Measurements from ENCODE around the gene HM13. TPM values are rescaled to one million over a fixed set of nuclear protein-coding genes. Genes with fewer than 3 reads are reported as not detected.

HM13 gene
- total and polyA plus RNA-seq, 2 of the 13 experiments (the other 11 are each of a cell fraction or from before 2014, with no cell fraction given) = 118 to 243 TPM

DNA sequence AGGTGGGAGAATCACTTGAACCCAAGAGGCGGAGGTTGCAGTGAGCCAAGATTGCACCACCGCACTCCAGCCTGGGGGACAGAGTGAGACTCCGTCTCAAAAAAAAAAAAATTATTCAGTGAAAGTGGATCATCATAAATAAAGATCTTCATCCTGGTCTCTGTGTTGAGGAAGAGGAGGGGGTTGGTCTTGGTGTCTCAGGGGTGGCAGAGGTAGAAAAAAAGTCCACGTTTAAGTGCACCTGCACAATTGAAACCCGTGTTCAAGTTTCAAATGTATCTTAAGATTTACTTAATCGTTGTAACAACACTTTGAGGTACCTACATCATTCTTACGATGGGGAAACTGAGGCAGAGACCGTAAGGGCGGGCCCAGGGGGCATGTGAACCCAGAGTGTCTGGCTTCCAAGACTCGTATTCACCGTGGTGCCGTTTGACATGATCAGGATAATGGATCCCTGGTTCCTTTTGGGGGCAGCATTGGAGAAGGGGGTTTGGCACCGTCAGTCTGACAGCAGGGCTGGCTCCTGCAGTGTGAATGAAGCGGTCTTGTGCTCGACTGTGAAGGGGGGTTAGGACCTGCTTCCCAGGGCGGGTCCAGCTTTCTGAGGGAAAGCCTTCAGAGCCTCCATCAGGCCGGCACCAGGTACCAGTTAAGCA, 57.9 kb downstream of the HM13 start:
- WGBS (ENCODE audit: low lambda C conversion rate) = 32% methylated on average over 15 of the region's 17 CpGs
- TF ChIP-seq ZNF710 (CRISPR knock-in tag; IDR thresholded peaks at IDR 0.05; ENCODE audit: borderline replicate concordance) = 0 out of 2 replicates have a peak, but pooled peaks have one; percentile 13
- no peak for TF ChIP-seq CREM (IDR thresholded peaks at IDR 0.05)
- TF ChIP-seq CREM (CRISPR knock-in tag; IDR thresholded peaks at IDR 0.05) = no peak
- TF ChIP-seq, protein P1, sequence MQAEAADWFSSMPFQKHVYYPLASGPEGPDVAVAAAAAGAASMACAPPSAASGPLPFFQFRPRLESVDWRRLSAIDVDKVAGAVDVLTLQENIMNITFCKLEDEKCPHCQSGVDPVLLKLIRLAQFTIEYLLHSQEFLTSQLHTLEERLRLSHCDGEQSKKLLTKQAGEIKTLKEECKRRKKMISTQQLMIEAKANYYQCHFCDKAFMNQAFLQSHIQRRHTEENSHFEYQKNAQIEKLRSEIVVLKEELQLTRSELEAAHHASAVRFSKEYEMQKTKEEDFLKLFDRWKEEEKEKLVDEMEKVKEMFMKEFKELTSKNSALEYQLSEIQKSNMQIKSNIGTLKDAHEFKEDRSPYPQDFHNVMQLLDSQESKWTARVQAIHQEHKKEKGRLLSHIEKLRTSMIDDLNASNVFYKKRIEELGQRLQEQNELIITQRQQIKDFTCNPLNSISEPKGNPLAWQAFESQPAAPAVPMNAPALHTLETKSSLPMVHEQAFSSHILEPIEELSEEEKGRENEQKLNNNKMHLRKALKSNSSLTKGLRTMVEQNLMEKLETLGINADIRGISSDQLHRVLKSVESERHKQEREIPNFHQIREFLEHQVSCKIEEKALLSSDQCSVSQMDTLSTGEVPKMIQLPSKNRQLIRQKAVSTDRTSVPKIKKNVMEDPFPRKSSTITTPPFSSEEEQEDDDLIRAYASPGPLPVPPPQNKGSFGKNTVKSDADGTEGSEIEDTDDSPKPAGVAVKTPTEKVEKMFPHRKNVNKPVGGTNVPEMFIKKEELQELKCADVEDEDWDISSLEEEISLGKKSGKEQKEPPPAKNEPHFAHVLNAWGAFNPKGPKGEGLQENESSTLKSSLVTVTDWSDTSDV (CRISPR knock-in tag; IDR thresholded peaks at IDR 0.05) = no peak
- no peak for TF ChIP-seq STAT6 (CRISPR knock-in tag; IDR thresholded peaks at IDR 0.05; ENCODE audit: borderline replicate concordance)
- no peak for TF ChIP-seq MTF1 (CRISPR knock-in tag; IDR thresholded peaks at IDR 0.05)
- TF ChIP-seq ZNF274 (CRISPR knock-in tag; IDR thresholded peaks at IDR 0.05) = no peak
- peak; percentile 12; the same call in 1 of the 2 replicates for TF ChIP-seq ZSCAN30 (CRISPR knock-in tag; IDR thresholded peaks at IDR 0.05)
- 0 out of 2 replicates have a peak, but pooled peaks have one; percentile 81 for TF ChIP-seq TMF1 (CRISPR knock-in tag; IDR thresholded peaks at IDR 0.05; ENCODE audit: low read depth)
- no peak for TF ChIP-seq ZNF788 (CRISPR knock-in tag; IDR thresholded peaks at IDR 0.05; ENCODE audit: borderline replicate concordance)
- peak; percentile 79; the same call in 1 of the 2 replicates for TF ChIP-seq ZNF317 (CRISPR knock-in tag; IDR thresholded peaks at IDR 0.05)
- TF ChIP-seq JUND (CRISPR knock-in tag; IDR thresholded peaks at IDR 0.05) = no peak
- peak; percentile 19 for TF ChIP-seq ZNF235 (CRISPR knock-in tag; IDR thresholded peaks at IDR 0.05; ENCODE audit: borderline replicate concordance)
- no peak for TF ChIP-seq IRF2 (CRISPR knock-in tag; IDR thresholded peaks at IDR 0.05)
- TF ChIP-seq ZFP41 (CRISPR knock-in tag; IDR thresholded peaks at IDR 0.05; ENCODE audit: borderline replicate concordance) = peak; percentile 22; the same call in 1 of the 2 replicates
- TF ChIP-seq ZNF263 (CRISPR knock-in tag; IDR thresholded peaks at IDR 0.05) = no peak
- no peak for TF ChIP-seq HDAC2 (CRISPR knock-in tag; IDR thresholded peaks at IDR 0.05)

More for the DNA sequence above, 57.9 kb downstream of the HM13 start:
- in situ Hi-C loops (cut with HindIII; ENCODE audit: extremely low pct_ligation_motif_present, low pct_unique_long_range_greater_than_20kb) (no loop called here), intact Hi-C loops (cut with micrococcal nuclease; ENCODE audit: unreplicated experiment) (loop anchor here (1.0 kb wide), 1 partner anchor 9 kb away; no protein-coding TSS in a partner anchor)
- Histone ChIP-seq H3K4me2 (ENCODE audit: low read depth, low read length) (peak overlapping the region; percentile 93), H3K4me3 (replicated peaks in 1 of 3; ENCODE audit: insufficient read depth in 1 of 3, low read depth in 2 of 3, low read length in 3 of 3) (peak overlapping the region; percentile 20 to 88 (median 51)), H4K20me1 (ENCODE audit: insufficient read depth, low read length) (no peaks in the 10 kb centered on the region), H3K27ac (ENCODE audit: extremely low read length, insufficient read depth, low read length) (peak overlapping the region; percentile 86), H3K9ac (ENCODE audit: insufficient read depth, low read depth, low read length) (peak overlapping the region; percentile 96), H3K79me2 (ENCODE audit: insufficient read depth, low read length) (peaks cover 11% of the 10 kb centered on the region), H3K4me1 (ENCODE audit: insufficient read depth, low read length) (peaks cover 64% of the 10 kb centered on the region), H3K9me3 (ENCODE audit: low read length) (no peaks in the 10 kb centered on the region), H3K36me3 (replicated peaks in 1 of 2; ENCODE audit: control insufficient read depth in 1 of 2, insufficient read depth in 2 of 2, low read length in 2 of 2) (peaks cover 13 to 15% of the 10 kb centered on the region in 2 experiments), H2AFZ (ENCODE audit: low read length) (no peak overlapping the region), H3K27me3 (ENCODE audit: control insufficient read depth in 1 of 2, insufficient read depth in 2 of 2, low read length in 2 of 2) (no peaks in the 10 kb centered on the region; a peak in 1 of 5 replicates)
- FAIRE-seq (no peak), DNase-seq (ENCODE audit: low spot score) (no peak), ATAC-seq (no peak)
- TSS peak; percentile 87 for BruUV-seq (replicated peaks)
- POLR2A ChIA-PET = interaction anchor here (1.1 to 16.4 kb wide), 18 partner anchors 10 to 150 kb away, joined by 3 to 1427 read pairs (median 12); partner anchors contain the start of genes BCL2L1 and ID1
- CTCF ChIA-PET (ENCODE audit: low intra/inter-chr PET ratio, low total read pairs) = interaction anchor here (0.7 to 7.7 kb wide), 3 partner anchors 9 to 40 kb away, joined by 3 to 335 read pairs (median 3); no protein-coding TSS in a partner anchor

All from HepG2 (cell line).